A549 (cell line): ENCODE data around the gene TMEM229A.

Source experiments
- HOXB13 ChIP-seq: fragments of 250-450 bp; sonication (Bioruptor Pico); IDR thresholded peaks from 2 replicates; pipeline ENCODE4 v1.5.0; 2020; ENCODE audit warnings: low read depth, mild to moderate bottlenecking, moderate library complexity
- JUNB ChIP-seq: fragments of >200 bp; sonication (Bioruptor Twin); formaldehyde crosslinking; IDR thresholded peaks from 2 replicates; pipeline ENCODE4 v1.6.1; 2016
- MAZ ChIP-seq: fragments of 150-350 bp; IDR thresholded peaks from 2 replicates; pipeline ENCODE4 v1.6.1; 2014; ENCODE audit warnings: antibody characterized with exemption, low read depth, low read length, borderline replicate concordance
- RCOR1 ChIP-seq: fragments of 150-350 bp; IDR thresholded peaks from 2 replicates; pipeline ENCODE4 v1.6.1; 2014; ENCODE audit warnings: antibody characterized with exemption, low read length, low read depth
- TF ChIP-seq, protein P1 (sequence below): fragments of >200 bp; sonication (Bioruptor Twin); formaldehyde crosslinking; IDR thresholded peaks from 3 replicates; pipeline ENCODE4 v1.5.1; 2016

DNA sequence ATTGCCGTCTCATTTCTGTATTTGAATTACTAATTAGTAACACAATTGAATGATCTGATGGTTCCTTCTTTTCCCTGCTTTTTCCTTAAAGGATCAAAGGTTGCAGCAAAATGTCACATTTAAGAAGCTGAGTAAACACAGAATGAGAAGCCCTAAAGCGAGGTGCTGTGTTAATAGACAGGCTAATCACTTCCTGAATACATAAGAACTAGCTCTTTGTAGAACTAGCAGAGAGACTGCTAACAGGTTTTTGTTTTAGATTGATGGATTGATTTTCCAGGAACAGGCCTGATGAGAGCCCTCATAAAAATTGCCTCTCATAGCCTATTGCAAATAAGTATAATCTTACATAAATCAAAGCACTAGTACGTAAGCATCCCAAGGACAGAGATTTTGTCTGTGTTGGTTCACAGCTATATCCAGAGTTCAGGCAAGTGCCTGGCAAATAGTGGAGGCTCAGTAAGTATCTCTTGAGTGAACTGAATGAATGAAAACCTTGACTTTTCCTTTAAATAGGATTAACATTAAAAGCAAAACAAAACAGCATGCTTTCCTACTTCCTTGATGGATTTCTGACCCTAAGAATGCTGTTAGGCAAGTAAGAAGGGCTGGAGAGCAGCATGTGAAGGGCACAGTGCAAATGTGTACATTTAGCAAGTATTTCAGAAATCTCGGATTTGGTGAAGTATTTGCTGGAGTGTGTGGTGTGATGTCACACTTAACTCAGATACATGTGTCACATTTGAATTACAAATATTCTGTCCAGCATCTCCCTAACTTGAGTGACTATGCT lies 3.3 kb downstream of the TMEM229A start:
- no peak for TF ChIP-seq JUNB
- TF ChIP-seq, protein P1, sequence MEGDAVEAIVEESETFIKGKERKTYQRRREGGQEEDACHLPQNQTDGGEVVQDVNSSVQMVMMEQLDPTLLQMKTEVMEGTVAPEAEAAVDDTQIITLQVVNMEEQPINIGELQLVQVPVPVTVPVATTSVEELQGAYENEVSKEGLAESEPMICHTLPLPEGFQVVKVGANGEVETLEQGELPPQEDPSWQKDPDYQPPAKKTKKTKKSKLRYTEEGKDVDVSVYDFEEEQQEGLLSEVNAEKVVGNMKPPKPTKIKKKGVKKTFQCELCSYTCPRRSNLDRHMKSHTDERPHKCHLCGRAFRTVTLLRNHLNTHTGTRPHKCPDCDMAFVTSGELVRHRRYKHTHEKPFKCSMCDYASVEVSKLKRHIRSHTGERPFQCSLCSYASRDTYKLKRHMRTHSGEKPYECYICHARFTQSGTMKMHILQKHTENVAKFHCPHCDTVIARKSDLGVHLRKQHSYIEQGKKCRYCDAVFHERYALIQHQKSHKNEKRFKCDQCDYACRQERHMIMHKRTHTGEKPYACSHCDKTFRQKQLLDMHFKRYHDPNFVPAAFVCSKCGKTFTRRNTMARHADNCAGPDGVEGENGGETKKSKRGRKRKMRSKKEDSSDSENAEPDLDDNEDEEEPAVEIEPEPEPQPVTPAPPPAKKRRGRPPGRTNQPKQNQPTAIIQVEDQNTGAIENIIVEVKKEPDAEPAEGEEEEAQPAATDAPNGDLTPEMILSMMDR: no peak
- no peak for TF ChIP-seq RCOR1
- no peak for TF ChIP-seq HOXB13 (CRISPR knock-in tag)
- TF ChIP-seq MAZ: no peak
